GM19468 (cell line): ENCODE data around the gene NGEF.

Source experiments
- ATAC-seq: cut with Tn5 transposase; IDR thresholded peaks from one replicate; pipeline ENCODE4 v1.9.1; 2021; ENCODE audit warnings: mild to moderate bottlenecking, moderate library complexity, moderate number of reproducible peaks; ENCODE audit not compliant: unreplicated experiment; ENCODE audit errors: extremely low read depth

The NGEF gene

GRCh38 chr2:232888839-232889529, 124.1 kb downstream of the NGEF start:
- no peak for ATAC-seq

- no peak for ATAC-seq
These were observed 124.8 kb downstream of the NGEF start for GRCh38 chr2:232888099-232888836.

- no peak for ATAC-seq
These were observed 125.7 kb downstream of the NGEF start for GRCh38 chr2:232887171-232887850.

- no peak for ATAC-seq
These were observed 126.4 kb downstream of the NGEF start for GRCh38 chr2:232886632-232887031.

- ATAC-seq = no peak
These were observed 126.9 kb downstream of the NGEF start for GRCh38 chr2:232886176-232886575.

- no peak for ATAC-seq
These were observed 127.6 kb downstream of the NGEF start for GRCh38 chr2:232885264-232885961.

- ATAC-seq = no peak
These were observed 128.3 kb downstream of the NGEF start for GRCh38 chr2:232884549-232885263.

- ATAC-seq = no peak
These were observed 129.0 kb downstream of the NGEF start for GRCh38 chr2:232884001-232884421.

- no peak for ATAC-seq
These were observed 129.8 kb downstream of the NGEF start for GRCh38 chr2:232883116-232883721.

- ATAC-seq = no peak
These were observed 130.4 kb downstream of the NGEF start for GRCh38 chr2:232882505-232883115.

GRCh38 chr2:232882085-232882484, 131.0 kb downstream of the NGEF start:
- ATAC-seq = no peak

GRCh38 chr2:232880764-232881351, 132.2 kb downstream of the NGEF start:
- no peak for ATAC-seq

GRCh38 chr2:232879618-232880494, 133.2 kb downstream of the NGEF start:
- ATAC-seq = no peak

- ATAC-seq = no peak
These were observed 134.0 kb downstream of the NGEF start for GRCh38 chr2:232878855-232879617.

- no peak for ATAC-seq
These were observed 135.0 kb downstream of the NGEF start for GRCh38 chr2:232877940-232878511.

- ATAC-seq = no peak
These were observed 136.0 kb downstream of the NGEF start for GRCh38 chr2:232876978-232877441.
